ENCODE measurements around the gene NPC1L1.

DNA sequence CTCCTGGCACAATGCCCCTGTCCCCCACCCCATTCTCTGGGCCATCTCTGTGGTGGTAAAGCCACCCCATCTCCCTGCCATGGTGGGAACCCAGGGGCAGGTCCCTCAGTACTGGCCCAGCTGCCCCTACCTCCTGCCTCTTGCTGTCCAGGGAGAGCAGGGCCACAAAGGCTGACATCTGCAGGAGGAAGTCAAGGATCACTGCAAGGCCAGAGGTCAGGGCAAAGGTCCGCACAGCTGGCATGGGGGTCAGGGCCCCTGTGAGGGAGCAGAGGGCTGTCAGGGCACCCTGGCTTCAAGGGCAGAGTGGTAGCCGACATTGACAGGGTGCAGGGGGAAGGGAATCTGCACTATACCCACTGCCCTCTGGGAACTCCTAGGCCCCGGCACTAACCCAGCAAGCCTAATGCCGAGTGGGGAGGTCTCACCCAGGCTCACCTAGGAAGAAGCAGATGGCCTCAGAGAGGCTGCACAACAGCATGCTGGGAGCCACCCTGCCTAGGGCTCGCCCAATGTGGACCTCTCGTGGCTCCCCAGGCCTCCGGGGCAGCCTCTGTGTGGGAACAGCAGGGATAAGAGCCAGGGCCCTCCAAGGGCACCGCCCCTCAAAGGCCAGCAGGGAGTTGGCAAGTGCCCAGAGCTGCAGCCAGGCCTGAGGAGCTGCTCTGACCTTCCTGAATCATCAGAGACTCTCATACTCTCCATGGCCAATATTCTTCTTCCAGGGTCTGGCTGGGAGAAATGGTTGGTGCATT lies 7.7 kb downstream of the NPC1L1 start:
- TF ChIP-seq, protein P1, sequence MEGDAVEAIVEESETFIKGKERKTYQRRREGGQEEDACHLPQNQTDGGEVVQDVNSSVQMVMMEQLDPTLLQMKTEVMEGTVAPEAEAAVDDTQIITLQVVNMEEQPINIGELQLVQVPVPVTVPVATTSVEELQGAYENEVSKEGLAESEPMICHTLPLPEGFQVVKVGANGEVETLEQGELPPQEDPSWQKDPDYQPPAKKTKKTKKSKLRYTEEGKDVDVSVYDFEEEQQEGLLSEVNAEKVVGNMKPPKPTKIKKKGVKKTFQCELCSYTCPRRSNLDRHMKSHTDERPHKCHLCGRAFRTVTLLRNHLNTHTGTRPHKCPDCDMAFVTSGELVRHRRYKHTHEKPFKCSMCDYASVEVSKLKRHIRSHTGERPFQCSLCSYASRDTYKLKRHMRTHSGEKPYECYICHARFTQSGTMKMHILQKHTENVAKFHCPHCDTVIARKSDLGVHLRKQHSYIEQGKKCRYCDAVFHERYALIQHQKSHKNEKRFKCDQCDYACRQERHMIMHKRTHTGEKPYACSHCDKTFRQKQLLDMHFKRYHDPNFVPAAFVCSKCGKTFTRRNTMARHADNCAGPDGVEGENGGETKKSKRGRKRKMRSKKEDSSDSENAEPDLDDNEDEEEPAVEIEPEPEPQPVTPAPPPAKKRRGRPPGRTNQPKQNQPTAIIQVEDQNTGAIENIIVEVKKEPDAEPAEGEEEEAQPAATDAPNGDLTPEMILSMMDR (IDR thresholded peaks at IDR 0.05; ENCODE audit: low read length), result no peak
- no peak for TF ChIP-seq EZH2 (IDR thresholded peaks at IDR 0.05; ENCODE audit: borderline replicate concordance, low read length)

All from OCI-LY1 (cell line).